Endodermal cell (in vitro differentiated cells): ENCODE results near the gene CCNDBP1. TPM values are rescaled to one million over a fixed set of nuclear protein-coding genes. Genes with fewer than 3 reads are reported as not detected.

Experiments used
- DNase-seq: peaks from one replicate; pipeline ENCODE4 v3.0.0-alpha.2; 2017
- H3K27ac ChIP-seq: 2 replicates; pipeline ENCODE4 v1.5.1; 2013; ENCODE audit warnings: mild to moderate bottlenecking, low read depth, low read length, moderate library complexity
- H3K27me3 ChIP-seq: 2 replicates; pipeline ENCODE4 v1.6.1; 2013; ENCODE audit warnings: mild to moderate bottlenecking, low read length, moderate library complexity; ENCODE audit not compliant: insufficient read depth, control insufficient read depth, poor library complexity, severe bottlenecking
- H3K36me3 ChIP-seq: 2 replicates; pipeline ENCODE4 v1.7.0; 2013; ENCODE audit warnings: mild to moderate bottlenecking, low read length, moderate library complexity; ENCODE audit not compliant: control insufficient read depth, insufficient read depth
- H3K4me1 ChIP-seq: one replicate; pipeline ENCODE4 v1.7.0; 2013; ENCODE audit warnings: low read length; ENCODE audit not compliant: control insufficient read depth, insufficient read depth
- H3K4me3 ChIP-seq: 2 replicates; pipeline ENCODE4 v1.5.1; 2013; ENCODE audit warnings: mild to moderate bottlenecking, low read length, moderate library complexity
- H3K9ac ChIP-seq: 2 replicates; pipeline ENCODE4 v1.6.1; 2013; ENCODE audit warnings: mild to moderate bottlenecking, low read length, moderate library complexity; ENCODE audit not compliant: poor library complexity, severe bottlenecking; ENCODE audit errors: extremely low read depth
- H3K9me3 ChIP-seq: 2 replicates; pipeline ENCODE4 v1.6.1; 2013; ENCODE audit warnings: mild to moderate bottlenecking, low read length, moderate library complexity; ENCODE audit not compliant: control insufficient read depth
- H3K27ac Mint-ChIP-seq: 2 replicates; pipeline ENCODE4 v1.8.0; 2020; ENCODE audit warnings: mixed read lengths
- H3K27me3 Mint-ChIP-seq: 2 replicates; pipeline ENCODE4 v1.8.0; 2021; ENCODE audit warnings: mild to moderate bottlenecking, mixed read lengths; ENCODE audit not compliant: insufficient read depth
- H3K36me3 Mint-ChIP-seq: 2 replicates; pipeline ENCODE4 v1.8.0; 2020; ENCODE audit warnings: low read depth, mixed read lengths
- H3K4me1 Mint-ChIP-seq: 2 replicates; pipeline ENCODE4 v1.8.0; 2020; ENCODE audit warnings: mixed read lengths
- H3K4me3 Mint-ChIP-seq: 2 replicates; pipeline ENCODE4 v1.8.0; 2020; ENCODE audit warnings: mild to moderate bottlenecking, moderate library complexity, mixed read lengths
- H3K9me3 Mint-ChIP-seq: 2 replicates; pipeline ENCODE4 v1.8.0; 2020; ENCODE audit warnings: mild to moderate bottlenecking, mixed read lengths
- WGBS, 2 experiments: methylation state at CpG; one replicate each; pipeline versions ENCODE4 v1.1.5 to v1.1.7; 2013; ENCODE audit warnings: missing lambda C conversion rate in 2 of 2, mixed read lengths in 1 of 2; ENCODE audit not compliant: insufficient coverage in 1 of 2, insufficient read length in 1 of 2; 5-methylcytosine and 5-hydroxymethylcytosine counted together
- total RNA-seq, 2 donors: library from RNA; stranded (reverse); fragmentation: NEBNext Ultra II Directional in 1 of 2; extraction: Animal tissue kit (Norgen Biotek cat#: 25700) in 1 of 2; gene quantifications; 2 replicates in 1 of 2; 3 replicates in 1 of 2; pipeline ENCODE4 v1.2.1, GENCODE V29; 2021
- TF ChIP-seq, protein P1 (sequence below): fragments of 200-600 bp; sonication (generic); conservative IDR thresholded peaks from 2 replicates; pipeline ENCODE4 v1.5.0; 2021; ENCODE audit warnings: antibody characterized with exemption, mild to moderate bottlenecking

Gene CCNDBP1
- total RNA-seq, 2 donors from 2014 or later = 25.7 to 43.5 TPM

DNA sequence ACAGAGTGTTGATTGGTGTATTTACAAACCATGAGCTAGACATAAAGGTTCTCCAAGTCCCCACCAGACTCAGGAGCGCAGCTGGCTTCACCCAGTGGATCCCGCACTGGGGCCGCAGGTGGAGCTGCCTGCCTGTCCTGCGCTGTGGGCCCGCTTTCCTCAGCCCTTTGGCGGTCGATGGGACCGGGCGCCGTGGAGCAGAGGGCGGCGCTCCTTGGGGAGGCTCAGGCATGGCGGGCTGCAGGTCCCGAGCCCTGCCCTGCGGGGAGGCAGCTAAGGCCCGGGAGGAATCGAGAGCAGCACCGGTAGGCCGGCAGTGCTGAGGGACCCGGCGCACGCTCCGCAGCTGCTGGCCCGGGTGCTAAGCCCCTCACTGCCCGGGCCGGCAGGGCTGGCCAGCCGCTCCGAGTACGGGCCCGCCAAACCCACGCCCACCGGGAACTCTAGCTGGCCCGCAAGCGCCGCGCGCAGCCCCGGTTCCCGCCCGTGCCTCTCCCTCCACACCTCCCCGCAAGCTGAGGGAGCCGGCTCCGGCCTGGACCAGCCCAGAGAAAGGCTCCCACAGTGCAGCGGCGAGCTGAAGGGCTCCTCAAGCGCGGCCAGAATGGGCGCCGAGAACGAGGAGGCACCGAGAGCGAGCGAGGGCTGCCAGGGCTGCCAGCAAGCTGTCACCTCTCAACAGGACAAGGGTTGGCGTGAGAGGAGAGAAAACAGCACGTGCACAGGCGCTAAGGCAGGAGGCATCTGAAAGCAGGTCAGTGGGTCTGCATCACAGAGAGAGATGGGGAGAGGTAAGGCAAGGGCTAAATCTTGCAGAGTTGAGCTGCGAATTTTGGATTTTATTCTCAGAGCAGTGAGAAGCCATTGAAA is 41.5 kb downstream of the CCNDBP1 start:
- Histone ChIP-seq H3K4me3 (no peak overlapping the region), H3K4me1 (no peaks in the 10 kb centered on the region), H3K9ac (no peak overlapping the region), H3K36me3 (no peaks in the 10 kb centered on the region), H3K27me3 (no peaks in the 10 kb centered on the region), H3K9me3 (no peaks in the 10 kb centered on the region), H3K27ac (no peak overlapping the region)
- H3K4me3 Mint-ChIP-seq = no peak overlapping the region
- H3K36me3 Mint-ChIP-seq = no peaks in the 10 kb centered on the region
- H3K27ac Mint-ChIP-seq = no peak overlapping the region
- H3K9me3 Mint-ChIP-seq = peaks cover 4% of the 10 kb centered on the region
- DNase-seq = no peak
- H3K27me3 Mint-ChIP-seq = peaks cover 15% of the 10 kb centered on the region
- 95 to 96% methylated on average over 24 to 57 of the region's 57 CpGs for WGBS, 2 experiments
- TF ChIP-seq, protein P1, sequence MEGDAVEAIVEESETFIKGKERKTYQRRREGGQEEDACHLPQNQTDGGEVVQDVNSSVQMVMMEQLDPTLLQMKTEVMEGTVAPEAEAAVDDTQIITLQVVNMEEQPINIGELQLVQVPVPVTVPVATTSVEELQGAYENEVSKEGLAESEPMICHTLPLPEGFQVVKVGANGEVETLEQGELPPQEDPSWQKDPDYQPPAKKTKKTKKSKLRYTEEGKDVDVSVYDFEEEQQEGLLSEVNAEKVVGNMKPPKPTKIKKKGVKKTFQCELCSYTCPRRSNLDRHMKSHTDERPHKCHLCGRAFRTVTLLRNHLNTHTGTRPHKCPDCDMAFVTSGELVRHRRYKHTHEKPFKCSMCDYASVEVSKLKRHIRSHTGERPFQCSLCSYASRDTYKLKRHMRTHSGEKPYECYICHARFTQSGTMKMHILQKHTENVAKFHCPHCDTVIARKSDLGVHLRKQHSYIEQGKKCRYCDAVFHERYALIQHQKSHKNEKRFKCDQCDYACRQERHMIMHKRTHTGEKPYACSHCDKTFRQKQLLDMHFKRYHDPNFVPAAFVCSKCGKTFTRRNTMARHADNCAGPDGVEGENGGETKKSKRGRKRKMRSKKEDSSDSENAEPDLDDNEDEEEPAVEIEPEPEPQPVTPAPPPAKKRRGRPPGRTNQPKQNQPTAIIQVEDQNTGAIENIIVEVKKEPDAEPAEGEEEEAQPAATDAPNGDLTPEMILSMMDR = no peak
- no peaks in the 10 kb centered on the region for H3K4me1 Mint-ChIP-seq

GRCh38 chr15:43229977-43230376 is 44.8 kb downstream of the CCNDBP1 start:
- H3K9me3 Mint-ChIP-seq = peaks cover 4% of the 10 kb centered on the region
- Histone ChIP-seq H3K27ac (no peak overlapping the region), H3K4me1 (no peaks in the 10 kb centered on the region), H3K36me3 (no peaks in the 10 kb centered on the region), H3K9ac (no peak overlapping the region), H3K27me3 (peaks cover 6% of the 10 kb centered on the region), H3K9me3 (no peaks in the 10 kb centered on the region), H3K4me3 (no peak overlapping the region)
- H3K27me3 Mint-ChIP-seq = peaks cover 31% of the 10 kb centered on the region
- no peak overlapping the region for H3K27ac Mint-ChIP-seq
- H3K4me1 Mint-ChIP-seq = no peaks in the 10 kb centered on the region
- no peak overlapping the region for H3K4me3 Mint-ChIP-seq
- H3K36me3 Mint-ChIP-seq = no peaks in the 10 kb centered on the region
- no peak for DNase-seq
- 92 to 100% methylated on average over 1 to 5 of the region's 5 CpGs for WGBS, 2 experiments
- TF ChIP-seq, protein P1 = no peak

GRCh38 chr15:43230640-43231115 is 45.5 kb downstream of the CCNDBP1 start:
- WGBS, 2 experiments = 86 to 87% methylated on average over 2 of the region's 2 CpGs
- Histone ChIP-seq H3K27me3 (peaks cover 6% of the 10 kb centered on the region), H3K4me3 (no peak overlapping the region), H3K9me3 (no peaks in the 10 kb centered on the region), H3K27ac (no peak overlapping the region), H3K9ac (no peak overlapping the region), H3K4me1 (no peaks in the 10 kb centered on the region), H3K36me3 (no peaks in the 10 kb centered on the region)
- H3K4me1 Mint-ChIP-seq = no peaks in the 10 kb centered on the region
- H3K9me3 Mint-ChIP-seq = peaks cover 4% of the 10 kb centered on the region
- no peak for DNase-seq
- H3K36me3 Mint-ChIP-seq = no peaks in the 10 kb centered on the region
- TF ChIP-seq, protein P1 = no peak
- H3K4me3 Mint-ChIP-seq = no peak overlapping the region
- H3K27ac Mint-ChIP-seq = no peak overlapping the region
- peaks cover 37% of the 10 kb centered on the region for H3K27me3 Mint-ChIP-seq
